OCI-LY1 (cell line): ENCODE data around the gene RAD23B.
"Not testable (repeated sequence)": the region's sequence is repeated elsewhere in the genome, so short reads cannot be mapped to it uniquely, and the experiment has no call there.

ENCODE experiments used
- H2AFZ ChIP-seq: fragments of 200-600 bp; sonication (generic), shearing (Covaris generic); 2 replicates; pipeline ENCODE4 v1.6.0; 2014; ENCODE audit warnings: antibody characterized with exemption, mild to moderate bottlenecking, low read length
- H3F3A ChIP-seq: fragments of 200-600 bp; sonication (generic), shearing (Covaris generic); 2 replicates; pipeline ENCODE4 v1.6.0; 2014; ENCODE audit warnings: mild to moderate bottlenecking, antibody characterized with exemption, low read length, moderate library complexity; ENCODE audit not compliant: insufficient read depth
- H3K27ac ChIP-seq: fragments of 200-600 bp; sonication (generic); 2 replicates; pipeline ENCODE4 v1.5.1; 2014; ENCODE audit warnings: low read length, mixed run types, mild to moderate bottlenecking, low read depth; ENCODE audit not compliant: poor library complexity, severe bottlenecking
- H3K27me3 ChIP-seq: fragments of 200-600 bp; sonication (generic); 2 replicates; pipeline ENCODE4 v1.6.0; 2014; ENCODE audit warnings: antibody characterized with exemption, mild to moderate bottlenecking, low read length, moderate library complexity; ENCODE audit not compliant: insufficient read depth
- H3K36me3 ChIP-seq: fragments of 200-600 bp; sonication (generic); 2 replicates; pipeline ENCODE4 v1.6.1; 2014; ENCODE audit warnings: mild to moderate bottlenecking, antibody characterized with exemption, low read length, moderate library complexity, mixed read lengths; ENCODE audit not compliant: insufficient read depth
- H3K4me1 ChIP-seq: fragments of 200-600 bp; sonication (generic); 2 replicates; pipeline ENCODE4 v1.5.1; 2014; ENCODE audit warnings: mild to moderate bottlenecking, low read length, moderate library complexity; ENCODE audit not compliant: insufficient read depth, severe bottlenecking
- H3K4me2 ChIP-seq: fragments of 200-600 bp; sonication (generic), shearing (Covaris generic); 2 replicates; pipeline ENCODE4 v1.6.1; 2014; ENCODE audit warnings: low read length
- H3K4me3 ChIP-seq: fragments of 200-600 bp; sonication (generic); 2 replicates; pipeline ENCODE4 v1.5.1; 2014; ENCODE audit warnings: low read length, low read depth, mild to moderate bottlenecking, mixed read lengths; ENCODE audit not compliant: poor library complexity, severe bottlenecking
- H3K79me2 ChIP-seq: fragments of 200-600 bp; shearing (Covaris generic); 2 replicates; pipeline ENCODE4 v1.6.1; 2016; ENCODE audit warnings: mixed run types, low read length, mixed read lengths; ENCODE audit not compliant: insufficient read depth
- H3K9ac ChIP-seq: fragments of 200-600 bp; sonication (generic), shearing (Covaris generic); 2 replicates; pipeline ENCODE4 v1.6.1; 2014; ENCODE audit warnings: mild to moderate bottlenecking, low read length, mixed read lengths
- H3K9me2 ChIP-seq: fragments of 200-600 bp; sonication (generic), shearing (Covaris generic); 2 replicates; pipeline ENCODE4 v1.6.1; 2014; ENCODE audit warnings: low read depth, mild to moderate bottlenecking, low read length, mixed read lengths
- H3K9me3 ChIP-seq: fragments of 200-600 bp; shearing (Covaris generic); 2 replicates; pipeline ENCODE4 v1.6.1; 2014; ENCODE audit warnings: low read length, mixed read lengths
- H4K20me1 ChIP-seq: fragments of 200-600 bp; sonication (generic), shearing (Covaris generic); 2 replicates; pipeline ENCODE4 v1.6.0; 2016; ENCODE audit warnings: mild to moderate bottlenecking, low read length; ENCODE audit not compliant: insufficient read depth
- EZH2 ChIP-seq: fragments of 200-600 bp; sonication (generic), shearing (Covaris generic); IDR thresholded peaks from 2 replicates; pipeline ENCODE4 v1.8.0; 2017; ENCODE audit warnings: borderline replicate concordance, mixed run types, mild to moderate bottlenecking, antibody characterized with exemption, low read length, moderate library complexity, mixed read lengths
- TF ChIP-seq, protein P1 (sequence below): fragments of 200-600 bp; sonication (generic), shearing (Covaris generic); IDR thresholded peaks from 2 replicates; pipeline ENCODE4 v1.5.1; 2017; ENCODE audit warnings: mild to moderate bottlenecking, antibody characterized with exemption, low read length, moderate library complexity, mixed read lengths

RAD23B gene

DNA sequence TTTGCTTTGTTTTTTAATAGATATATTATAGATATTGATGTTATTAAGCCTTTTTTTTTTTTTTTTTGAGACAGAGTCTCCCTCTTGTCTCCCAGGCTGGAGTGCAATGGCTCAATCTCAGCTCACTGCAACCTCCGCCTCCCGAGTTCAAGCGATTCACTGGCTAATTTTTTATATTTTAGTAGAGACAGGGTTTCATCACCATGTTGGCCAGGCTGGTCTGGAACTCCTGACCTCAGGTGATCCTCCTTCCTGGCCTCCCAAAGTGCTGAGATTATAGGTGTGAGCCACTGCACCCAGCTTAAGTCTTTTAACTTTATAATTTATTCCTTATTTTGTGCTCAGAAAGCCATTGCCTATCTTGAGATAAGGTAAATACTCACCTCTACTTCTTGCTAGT, 24.2 kb upstream of the RAD23B start:
- Histone ChIP-seq H3K79me2 (no peaks in the 10 kb centered on the region), H3K4me3 (no peak overlapping the region), H3K27ac (no peak overlapping the region), H4K20me1 (no peaks in the 10 kb centered on the region), H3K9me2 (no peaks in the 10 kb centered on the region), H3K4me1 (peaks cover 19% of the 10 kb centered on the region), H3K9me3 (no peaks in the 10 kb centered on the region), H3K27me3 (no peaks in the 10 kb centered on the region), H2AFZ (no peak overlapping the region), H3K9ac (no peak overlapping the region), H3K4me2 (no peak overlapping the region), H3K36me3 (no peaks in the 10 kb centered on the region), H3F3A (peaks cover 4% of the 10 kb centered on the region; the same call in 1 of the 2 replicates)
- TF ChIP-seq, protein P1, sequence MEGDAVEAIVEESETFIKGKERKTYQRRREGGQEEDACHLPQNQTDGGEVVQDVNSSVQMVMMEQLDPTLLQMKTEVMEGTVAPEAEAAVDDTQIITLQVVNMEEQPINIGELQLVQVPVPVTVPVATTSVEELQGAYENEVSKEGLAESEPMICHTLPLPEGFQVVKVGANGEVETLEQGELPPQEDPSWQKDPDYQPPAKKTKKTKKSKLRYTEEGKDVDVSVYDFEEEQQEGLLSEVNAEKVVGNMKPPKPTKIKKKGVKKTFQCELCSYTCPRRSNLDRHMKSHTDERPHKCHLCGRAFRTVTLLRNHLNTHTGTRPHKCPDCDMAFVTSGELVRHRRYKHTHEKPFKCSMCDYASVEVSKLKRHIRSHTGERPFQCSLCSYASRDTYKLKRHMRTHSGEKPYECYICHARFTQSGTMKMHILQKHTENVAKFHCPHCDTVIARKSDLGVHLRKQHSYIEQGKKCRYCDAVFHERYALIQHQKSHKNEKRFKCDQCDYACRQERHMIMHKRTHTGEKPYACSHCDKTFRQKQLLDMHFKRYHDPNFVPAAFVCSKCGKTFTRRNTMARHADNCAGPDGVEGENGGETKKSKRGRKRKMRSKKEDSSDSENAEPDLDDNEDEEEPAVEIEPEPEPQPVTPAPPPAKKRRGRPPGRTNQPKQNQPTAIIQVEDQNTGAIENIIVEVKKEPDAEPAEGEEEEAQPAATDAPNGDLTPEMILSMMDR: no peak
- no peak for TF ChIP-seq EZH2

- peak overlapping the region; percentile 65 for H3K4me2 ChIP-seq
- peaks cover 19% of the 10 kb centered on the region for H3K4me1 ChIP-seq
- H3K27ac ChIP-seq: peak overlapping the region; percentile 88
These were observed 23.2 kb upstream of the RAD23B start for GRCh38 chr9:107259751-107260313.

GRCh38 chr9:107260437-107261081, 22.5 kb upstream of the RAD23B start:
- peaks cover 5% of the 10 kb centered on the region; the same call in 1 of the 2 replicates for H3K9me3 ChIP-seq
- peak overlapping the region; percentile 65 for H3K4me2 ChIP-seq
- H3K27ac ChIP-seq: peak overlapping the region; percentile 88
- peak overlapping the region; percentile 10 for H3K4me3 ChIP-seq
- H4K20me1 ChIP-seq: no peaks in the 10 kb centered on the region
- peaks cover 19% of the 10 kb centered on the region for H3K4me1 ChIP-seq
- H3K36me3 ChIP-seq: no peaks in the 10 kb centered on the region
- no peak overlapping the region for H2AFZ ChIP-seq
- no peaks in the 10 kb centered on the region for H3K9me2 ChIP-seq
- no peaks in the 10 kb centered on the region for H3K79me2 ChIP-seq
- H3K9ac ChIP-seq: peak overlapping the region; percentile 10; the same call in 1 of the 2 replicates
- TF ChIP-seq, protein P1: no peak
- TF ChIP-seq EZH2: no peak
- peaks cover 4% of the 10 kb centered on the region; the same call in 1 of the 2 replicates for H3F3A ChIP-seq
- no peaks in the 10 kb centered on the region for H3K27me3 ChIP-seq

More at GRCh38 chr9:107259751-107260313, 23.2 kb upstream of the RAD23B start:
- H2AFZ ChIP-seq, H3K9me2 ChIP-seq, H3K36me3 ChIP-seq, H4K20me1 ChIP-seq, H3K79me2 ChIP-seq, H3F3A ChIP-seq, H3K4me3 ChIP-seq, H3K9ac ChIP-seq, H3K9me3 ChIP-seq, H3K27me3 ChIP-seq: not testable (repeated sequence)
